Kidney (tissue), 14 donors: ENCODE results near the gene BCLAF1. TPM values are rescaled to one million over a fixed set of nuclear protein-coding genes. Genes with fewer than 3 reads are reported as not detected.

Experiments
- DNase-seq, 5 donors: peaks; one replicate each; pipeline ENCODE4 v3.0.0-alpha.2; 2013 to 2020
- FAIRE-seq: peaks from 2 replicates; lab custom pipeline; 2012; peaks lifted over from hg19 to GRCh38; lab: Jason Lieb, UNC
- H3K27ac ChIP-seq, 2 donors: one replicate each; pipeline ENCODE4 v1.7.0; 2013; ENCODE audit warnings: low read depth in 2 of 2, low read length in 2 of 2, inconsistent platforms in 1 of 2
- H3K27me3 ChIP-seq: one replicate; pipeline ENCODE4 v1.7.1; 2013; ENCODE audit warnings: low read length, inconsistent platforms; ENCODE audit not compliant: control insufficient read depth, insufficient read depth
- H3K36me3 ChIP-seq, 3 donors: one replicate each; pipeline versions ENCODE4 v1.7.0 to v1.7.1; 2013; ENCODE audit warnings: low read length in 3 of 3, control low read depth in 1 of 3, inconsistent platforms in 1 of 3; ENCODE audit not compliant: insufficient read depth in 3 of 3, control insufficient read depth in 2 of 3
- H3K4me1 ChIP-seq, 3 donors: one replicate each; pipeline versions ENCODE4 v1.7.0 to v1.7.1; 2013; ENCODE audit warnings: low read length in 3 of 3, inconsistent platforms in 1 of 3, low read depth in 1 of 3; ENCODE audit not compliant: control insufficient read depth in 2 of 3, insufficient read depth in 2 of 3
- H3K4me3 ChIP-seq, 3 donors: one replicate each; pipeline versions ENCODE4 v1.7.0 to v1.8.1; 2013; ENCODE audit warnings: low read length in 3 of 3, control low read depth in 1 of 3, inconsistent platforms in 1 of 3
- H3K9ac ChIP-seq, 3 donors: one replicate each; pipeline versions ENCODE4 v1.7.0 to v1.7.1; 2013; ENCODE audit warnings: low read length in 3 of 3, control low read depth in 1 of 3, inconsistent platforms in 1 of 3
- H3K9me3 ChIP-seq, 3 donors: one replicate each; pipeline versions ENCODE4 v1.7.0 to v1.7.1; 2013; ENCODE audit warnings: low read length in 3 of 3, control low read depth in 1 of 3, inconsistent platforms in 1 of 3; ENCODE audit not compliant: control insufficient read depth in 2 of 3, insufficient read depth in 1 of 3
- CTCF ChIP-seq: IDR thresholded peaks from 3 replicates; pipeline ENCODE4 v1.5.1; 2012; ENCODE audit warnings: mild to moderate bottlenecking, moderate library complexity, borderline replicate concordance; ENCODE audit not compliant: insufficient read depth; ENCODE audit errors: extremely low read depth
- intact Hi-C: fragments of 100-400 bp; cut with DNase I; formaldehyde crosslinking; loops from one replicate; pipeline ENCODE4 v1.11.1; 2022
- polyA plus RNA-seq: library from polyadenylated mRNA; stranded (reverse); fragments of 350-450 nt; fragmentation: Illumina TruSeq; extraction: RNeasy Lipid Tissue Mini Kit (QIAGEN cat#74804); gene quantifications from one replicate; pipeline ENCODE4 v1.2.3, GENCODE V29; 2014; ENCODE audit warnings: low read depth, low replicate concordance; ENCODE audit not compliant: insufficient read depth
- total RNA-seq: library from RNA; stranded (reverse); fragmentation: NEBNext Ultra II Directional; extraction: Animal tissue kit (Norgen Biotek cat#: 25700); gene quantifications from one replicate; pipeline ENCODE4 v1.2.1, GENCODE V29; 2021
- donor health status: control.
- donor health status: control.
- donor health status: control.
- donor health status: control.
- donor health status: control.
- donor health status: DM: yes; HTN: yes; CAD: no.
- donor health status: Normal renal cell carcinoma (clear cell type).

BCLAF1 gene
- total and polyA plus RNA-seq, 2 donors from 2014 or later = 18.3 to 132 TPM

DNA sequence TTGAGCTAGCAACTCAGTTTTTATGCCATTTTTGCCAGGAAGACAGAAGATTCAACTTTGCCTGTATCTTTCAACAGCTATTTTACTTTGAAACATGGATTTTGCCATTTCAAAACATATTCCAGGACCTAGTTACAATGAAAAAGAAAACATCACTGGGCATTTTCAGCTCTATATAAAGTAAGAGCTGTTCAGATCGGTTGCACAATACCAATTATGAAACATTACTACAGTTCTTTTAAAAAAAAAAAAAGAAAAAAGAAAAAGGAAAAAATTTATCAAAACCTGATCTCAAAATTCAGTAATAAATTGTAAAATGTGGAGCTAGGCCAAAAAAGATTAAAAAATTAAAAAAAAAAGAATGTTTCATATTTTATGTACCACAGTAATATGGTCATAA lies 15.6 kb downstream of the BCLAF1 start:
- FAIRE-seq (no peak), DNase-seq (no peak)
- H3K9ac ChIP-seq = no peak overlapping the region
- no peak overlapping the region for H3K4me3 ChIP-seq
- H3K9me3 ChIP-seq = no peaks in the 10 kb centered on the region
- H3K4me1 ChIP-seq = no peaks in the 10 kb centered on the region
- intact Hi-C loops = no loop called here
- peaks cover 15 to 49% (median 36%) of the 10 kb centered on the region in 3 donors for H3K36me3 ChIP-seq
- H3K27ac ChIP-seq = no peak overlapping the region
- TF ChIP-seq CTCF = no peak
- no peaks in the 10 kb centered on the region for H3K27me3 ChIP-seq

DNA sequence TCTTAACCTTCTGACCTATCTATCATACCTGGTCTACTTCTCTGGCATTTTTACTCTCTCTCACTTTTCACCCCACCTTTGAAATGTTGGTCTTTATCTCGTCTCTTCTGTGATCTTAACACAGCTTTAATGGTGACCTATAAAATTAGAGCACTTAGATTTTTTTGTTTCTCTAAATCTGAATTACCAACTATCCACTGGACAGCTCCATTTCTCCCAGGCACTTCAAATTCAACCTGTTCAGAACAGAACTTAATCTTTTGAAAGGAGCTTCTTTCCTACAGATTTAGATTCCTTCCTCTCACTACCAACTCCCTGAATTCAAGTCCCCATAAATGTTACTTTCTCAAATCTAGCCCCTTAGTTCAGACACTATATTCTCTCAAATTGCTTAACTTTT lies 24.5 kb downstream of the BCLAF1 start:
- intact Hi-C loops = no loop called here
- Histone ChIP-seq H3K27ac (no peak overlapping the region), H3K27me3 (no peaks in the 10 kb centered on the region), H3K9me3 (no peaks in the 10 kb centered on the region), H3K36me3 (peaks cover 25 to 74% (median 36%) of the 10 kb centered on the region in 3 donors), H3K4me1 (no peaks in the 10 kb centered on the region), H3K4me3 (no peak overlapping the region), H3K9ac (no peak overlapping the region)
- DNase-seq = no peak
- FAIRE-seq = no peak
- TF ChIP-seq CTCF = no peak

GRCh38 chr6:136262940-136263339 lies 26.7 kb downstream of the BCLAF1 start:
- Histone ChIP-seq H3K4me3 (no peak overlapping the region), H3K27ac (no peak overlapping the region), H3K36me3 (peaks cover 16 to 69% (median 26%) of the 10 kb centered on the region in 3 donors), H3K9me3 (no peaks in the 10 kb centered on the region), H3K27me3 (no peaks in the 10 kb centered on the region), H3K4me1 (no peaks in the 10 kb centered on the region), H3K9ac (no peak overlapping the region)
- FAIRE-seq (no peak), DNase-seq (no peak)
- TF ChIP-seq CTCF = no peak
- intact Hi-C loops = no loop called here
